OCI-LY3 (cell line): ENCODE data around the gene LAMP1.

Experiments used
- EZH2phosphoT487 ChIP-seq: fragments of 200-600 bp; shearing (Covaris generic); IDR thresholded peaks from 2 replicates; pipeline ENCODE4 v1.6.1; 2018; ENCODE audit warnings: antibody characterized with exemption, mixed run types, low read depth
- TF ChIP-seq, protein P1 (sequence below): fragments of 200-600, 300-600 bp; sonication (generic); IDR thresholded peaks from 2 replicates; pipeline ENCODE4 v1.5.1; 2014; ENCODE audit warnings: antibody characterized with exemption, low read length, low read depth

DNA sequence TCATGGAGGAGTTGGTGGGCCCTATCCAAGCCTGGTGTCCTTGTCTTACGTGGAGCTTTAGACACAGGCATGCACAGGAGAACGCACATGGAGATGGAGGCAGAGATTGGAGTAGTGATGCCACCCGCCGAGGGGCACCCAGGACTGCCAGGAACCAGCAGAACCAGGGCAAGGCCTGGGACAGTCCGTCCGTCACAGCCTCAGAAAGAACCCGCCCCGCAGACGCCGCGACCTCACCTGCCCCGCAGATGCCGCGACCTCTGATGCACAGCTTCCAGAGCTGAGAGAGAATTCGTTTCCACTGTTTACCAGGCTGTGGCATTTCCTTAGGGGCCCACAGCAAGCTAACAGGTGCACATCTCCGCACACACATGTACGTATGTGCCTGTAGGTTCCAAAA, 51.6 kb downstream of the LAMP1 start:
- TF ChIP-seq, protein P1, sequence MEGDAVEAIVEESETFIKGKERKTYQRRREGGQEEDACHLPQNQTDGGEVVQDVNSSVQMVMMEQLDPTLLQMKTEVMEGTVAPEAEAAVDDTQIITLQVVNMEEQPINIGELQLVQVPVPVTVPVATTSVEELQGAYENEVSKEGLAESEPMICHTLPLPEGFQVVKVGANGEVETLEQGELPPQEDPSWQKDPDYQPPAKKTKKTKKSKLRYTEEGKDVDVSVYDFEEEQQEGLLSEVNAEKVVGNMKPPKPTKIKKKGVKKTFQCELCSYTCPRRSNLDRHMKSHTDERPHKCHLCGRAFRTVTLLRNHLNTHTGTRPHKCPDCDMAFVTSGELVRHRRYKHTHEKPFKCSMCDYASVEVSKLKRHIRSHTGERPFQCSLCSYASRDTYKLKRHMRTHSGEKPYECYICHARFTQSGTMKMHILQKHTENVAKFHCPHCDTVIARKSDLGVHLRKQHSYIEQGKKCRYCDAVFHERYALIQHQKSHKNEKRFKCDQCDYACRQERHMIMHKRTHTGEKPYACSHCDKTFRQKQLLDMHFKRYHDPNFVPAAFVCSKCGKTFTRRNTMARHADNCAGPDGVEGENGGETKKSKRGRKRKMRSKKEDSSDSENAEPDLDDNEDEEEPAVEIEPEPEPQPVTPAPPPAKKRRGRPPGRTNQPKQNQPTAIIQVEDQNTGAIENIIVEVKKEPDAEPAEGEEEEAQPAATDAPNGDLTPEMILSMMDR: no peak
- TF ChIP-seq EZH2phosphoT487: no peak
